ENCODE measurements around the gene CYP21A2.

- TF ChIP-seq CTCF (IDR thresholded peaks at IDR 0.05), result no peak
- no peak for TF ChIP-seq POLR2A (IDR thresholded peaks at IDR 0.05)
Measured at GRCh38 chr6:32057966-32058365, 19.8 kb downstream of the CYP21A2 start.
